K562 (cell line): ENCODE measurements around the gene PPIA. TPM values are rescaled to one million over a fixed set of nuclear protein-coding genes. Genes with fewer than 3 reads are reported as not detected.

Experiments
- GABPB2 ChIP-seq: fragments of 250-450 bp; sonication (Bioruptor Pico); conservative IDR thresholded peaks from 2 replicates; pipeline ENCODE4 v1.5.1; 2021; ENCODE audit warnings: mild to moderate bottlenecking
- KDM5B ChIP-seq: fragments of 200-600 bp; sonication (generic); IDR thresholded peaks from 2 replicates; pipeline ENCODE4 v1.6.1; 2012; ENCODE audit warnings: low read depth, mild to moderate bottlenecking, moderate library complexity, low read length, control low read depth, inconsistent platforms; ENCODE audit not compliant: insufficient replicate concordance
- LEF1 ChIP-seq: fragments of 450-650 bp; IDR thresholded peaks from 2 replicates; pipeline ENCODE4 v1.6.1; 2016; ENCODE audit warnings: mild to moderate bottlenecking
- MEIS2 ChIP-seq: fragments of 450-650 bp; IDR thresholded peaks from 2 replicates; pipeline ENCODE4 v1.6.1; 2014; ENCODE audit warnings: mild to moderate bottlenecking; ENCODE audit not compliant: partially characterized antibody
- NCOA4 ChIP-seq: fragments of 450-650 bp; IDR thresholded peaks from 2 replicates; pipeline ENCODE4 v1.6.1; 2018; ENCODE audit warnings: mild to moderate bottlenecking; ENCODE audit not compliant: partially characterized antibody
- PML ChIP-seq: IDR thresholded peaks from 2 replicates; pipeline ENCODE4 v1.6.1; 2012; ENCODE audit warnings: low read length, inconsistent platforms
- RAD21 ChIP-seq, 2 experiments: fragments of 250-450 bp in 1 of 2; fragments of 450-650 bp in 1 of 2; sonication (Bioruptor Pico) in 1 of 2; formaldehyde crosslinking in 1 of 2; IDR thresholded peaks in 1 of 2; conservative IDR thresholded peaks in 1 of 2; 2 replicates each; pipeline versions ENCODE4 v1.4.0 to v1.8.0; 2020 to 2022; ENCODE audit warnings: mild to moderate bottlenecking in 2 of 2, moderate library complexity in 1 of 2
- RFX5 ChIP-seq: IDR thresholded peaks from 2 replicates; pipeline ENCODE4 v1.6.1; 2011; ENCODE audit warnings: low read depth, mild to moderate bottlenecking, improper control_type of control experiment, low read length
- SAFB2 ChIP-seq: fragments of 200-400 bp; formaldehyde crosslinking; IDR thresholded peaks from 2 replicates; pipeline ENCODE4 v1.6.1; 2018; ENCODE audit warnings: borderline replicate concordance, low read length, low read depth, moderate library complexity; ENCODE audit not compliant: severe bottlenecking
- XRCC4 ChIP-seq: IDR thresholded peaks from one replicate; pipeline ENCODE4 v1.6.1; 2011; ENCODE audit not compliant: insufficient read depth, insufficient read length; ENCODE audit errors: extremely low read depth
- ZKSCAN8 ChIP-seq: fragments of 200-800 bp; sonication (Bioruptor generic); IDR thresholded peaks from 2 replicates; pipeline ENCODE4 v1.6.1; 2016; ENCODE audit warnings: missing genetic modification characterization, missing compliant biosample characterization
- ZNF3 ChIP-seq: fragments of 250-450 bp; sonication (Bioruptor Pico); IDR thresholded peaks from 2 replicates; pipeline ENCODE4 v1.5.0; 2021; ENCODE audit warnings: mild to moderate bottlenecking, moderate library complexity
- ZNF316 ChIP-seq: fragments of 450-650 bp; IDR thresholded peaks from 2 replicates; pipeline ENCODE4 v1.6.1; 2016
- ZNF584 ChIP-seq: fragments of 200-800 bp; sonication (Bioruptor generic); IDR thresholded peaks from 2 replicates; pipeline ENCODE4 v1.6.1; 2016; ENCODE audit warnings: low read depth, mild to moderate bottlenecking, missing genetic modification characterization, missing compliant biosample characterization
- ZNF778 ChIP-seq: fragments of 450-650 bp; formaldehyde crosslinking; IDR thresholded peaks from 2 replicates; pipeline ENCODE4 v1.4.0; 2020; ENCODE audit warnings: mild to moderate bottlenecking, moderate library complexity
- polyA plus RNA-seq, 8 experiments: library from polyadenylated mRNA; depleted of rRNA in 4 of 8; stranded (reverse) in 5 of 8; unstranded in 3 of 8; fragments of >200 nt; fragmentation: Nextera tagmentation in 2 of 8; fragmentation: Illumina TruSeq in 1 of 8; extraction: Ambion mirVana in 2 of 8; extraction: Trizol in 1 of 8; gene quantifications; 2 replicates each; pipeline versions ENCODE4 v1.2.1 to v1.2.3, GENCODE V29; 2011 to 2014; ENCODE audit warnings: inconsistent platforms in 1 of 8, missing spikeins in 1 of 8
- total RNA-seq, 7 experiments: library from RNA; depleted of rRNA in 6 of 7; stranded (reverse); fragments of >200 nt in 6 of 7; fragmentation: Illumina TruSeq in 2 of 7; extraction: Trizol in 2 of 7; gene quantifications; 2 replicates each; pipeline versions ENCODE4 v1.2.1 to v1.2.3, GENCODE V29; 2011 to 2021; ENCODE audit warnings: low replicate concordance in 1 of 7
- TF ChIP-seq, protein P1 (sequence below), 2 experiments: IDR thresholded peaks in 1 of 2; conservative IDR thresholded peaks in 1 of 2; 2 replicates each; pipeline ENCODE4 v1.6.1; 2016; ENCODE audit warnings: low read depth in 2 of 2, mild to moderate bottlenecking in 1 of 2, missing compliant biosample characterization in 1 of 2, missing genetic modification characterization in 1 of 2, moderate library complexity in 1 of 2
- TF ChIP-seq, protein P2 (sequence below): IDR thresholded peaks from 2 replicates; pipeline ENCODE4 v1.6.1; 2012; ENCODE audit warnings: low read depth, low read length, improper control_type of control experiment, borderline replicate concordance
- TF ChIP-seq, protein P3 (sequence below): fragments of 250-450 bp; sonication (Bioruptor Pico); IDR thresholded peaks from 2 replicates; pipeline ENCODE4 v1.5.0; 2022; ENCODE audit warnings: mild to moderate bottlenecking
- TF ChIP-seq, protein P4 (sequence below): fragments of 250-450 bp; sonication (Bioruptor Pico); IDR thresholded peaks from 2 replicates; pipeline ENCODE4 v1.8.0; 2021; ENCODE audit warnings: borderline replicate concordance, mild to moderate bottlenecking, moderate library complexity; ENCODE audit not compliant: poor library complexity, severe bottlenecking

The PPIA gene
- total and polyA plus RNA-seq, 9 of the 15 experiments (the other 6 are each of a cell fraction or from before 2014, with no cell fraction given): 2,583 to 7,504 (median 3,973) TPM

GRCh38 chr7:44814919-44815318 lies 18.4 kb downstream of the PPIA start (continued):
- TF ChIP-seq, protein P1, sequence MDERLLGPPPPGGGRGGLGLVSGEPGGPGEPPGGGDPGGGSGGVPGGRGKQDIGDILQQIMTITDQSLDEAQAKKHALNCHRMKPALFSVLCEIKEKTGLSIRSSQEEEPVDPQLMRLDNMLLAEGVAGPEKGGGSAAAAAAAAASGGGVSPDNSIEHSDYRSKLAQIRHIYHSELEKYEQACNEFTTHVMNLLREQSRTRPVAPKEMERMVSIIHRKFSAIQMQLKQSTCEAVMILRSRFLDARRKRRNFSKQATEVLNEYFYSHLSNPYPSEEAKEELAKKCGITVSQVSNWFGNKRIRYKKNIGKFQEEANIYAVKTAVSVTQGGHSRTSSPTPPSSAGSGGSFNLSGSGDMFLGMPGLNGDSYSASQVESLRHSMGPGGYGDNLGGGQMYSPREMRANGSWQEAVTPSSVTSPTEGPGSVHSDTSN (CRISPR knock-in tag; IDR thresholded peaks at IDR 0.05; ENCODE audit: low read depth): no peak
- TF ChIP-seq, protein P1 (tag; conservative IDR thresholded peaks at IDR 0.05; ENCODE audit: low read depth): no peak
- TF ChIP-seq ZNF3 (no peak), GABPB2 (no peak), ZNF778 (CRISPR knock-in tag) (no peak), KDM5B (no peak), NCOA4 (no peak), RFX5 (no peak), PML (no peak), RAD21 (CRISPR knock-in tag; conservative IDR thresholded peaks at IDR 0.05 in 1 of 2, IDR thresholded peaks at IDR 0.05 in 1 of 2) (peak in 1 of 2 experiments; percentile 62; a peak in 3 of 4 replicates), LEF1 (no peak), ZNF584 (CRISPR knock-in tag) (no peak), MEIS2 (peak; percentile 4), SAFB2 (no peak), XRCC4 (no peak), ZNF316 (peak; percentile 53; the same call in 1 of the 2 replicates), ZKSCAN8 (no peak)
- TF ChIP-seq, protein P2, sequence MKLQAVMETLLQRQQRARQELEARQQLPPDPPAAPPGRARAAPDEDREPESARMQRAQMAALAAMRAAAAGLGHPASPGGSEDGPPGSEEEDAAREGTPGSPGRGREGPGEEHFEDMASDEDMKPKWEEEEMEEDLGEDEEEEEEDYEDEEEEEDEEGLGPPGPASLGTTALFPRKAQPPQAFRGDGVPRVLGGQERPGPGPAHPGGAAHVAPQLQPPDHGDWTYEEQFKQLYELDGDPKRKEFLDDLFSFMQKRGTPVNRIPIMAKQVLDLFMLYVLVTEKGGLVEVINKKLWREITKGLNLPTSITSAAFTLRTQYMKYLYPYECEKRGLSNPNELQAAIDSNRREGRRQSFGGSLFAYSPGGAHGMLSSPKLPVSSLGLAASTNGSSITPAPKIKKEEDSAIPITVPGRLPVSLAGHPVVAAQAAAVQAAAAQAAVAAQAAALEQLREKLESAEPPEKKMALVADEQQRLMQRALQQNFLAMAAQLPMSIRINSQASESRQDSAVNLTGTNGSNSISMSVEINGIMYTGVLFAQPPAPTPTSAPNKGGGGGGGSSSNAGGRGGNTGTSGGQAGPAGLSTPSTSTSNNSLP: no peak
- TF ChIP-seq, protein P3, sequence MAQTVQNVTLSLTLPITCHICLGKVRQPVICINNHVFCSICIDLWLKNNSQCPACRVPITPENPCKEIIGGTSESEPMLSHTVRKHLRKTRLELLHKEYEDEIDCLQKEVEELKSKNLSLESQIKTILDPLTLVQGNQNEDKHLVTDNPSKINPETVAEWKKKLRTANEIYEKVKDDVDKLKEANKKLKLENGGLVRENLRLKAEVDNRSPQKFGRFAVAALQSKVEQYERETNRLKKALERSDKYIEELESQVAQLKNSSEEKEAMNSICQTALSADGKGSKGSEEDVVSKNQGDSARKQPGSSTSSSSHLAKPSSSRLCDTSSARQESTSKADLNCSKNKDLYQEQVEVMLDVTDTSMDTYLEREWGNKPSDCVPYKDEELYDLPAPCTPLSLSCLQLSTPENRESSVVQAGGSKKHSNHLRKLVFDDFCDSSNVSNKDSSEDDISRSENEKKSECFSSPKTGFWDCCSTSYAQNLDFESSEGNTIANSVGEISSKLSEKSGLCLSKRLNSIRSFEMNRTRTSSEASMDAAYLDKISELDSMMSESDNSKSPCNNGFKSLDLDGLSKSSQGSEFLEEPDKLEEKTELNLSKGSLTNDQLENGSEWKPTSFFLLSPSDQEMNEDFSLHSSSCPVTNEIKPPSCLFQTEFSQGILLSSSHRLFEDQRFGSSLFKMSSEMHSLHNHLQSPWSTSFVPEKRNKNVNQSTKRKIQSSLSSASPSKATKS (CRISPR knock-in tag): no peak
- TF ChIP-seq, protein P4, sequence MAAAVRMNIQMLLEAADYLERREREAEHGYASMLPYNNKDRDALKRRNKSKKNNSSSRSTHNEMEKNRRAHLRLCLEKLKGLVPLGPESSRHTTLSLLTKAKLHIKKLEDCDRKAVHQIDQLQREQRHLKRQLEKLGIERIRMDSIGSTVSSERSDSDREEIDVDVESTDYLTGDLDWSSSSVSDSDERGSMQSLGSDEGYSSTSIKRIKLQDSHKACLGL (CRISPR knock-in tag): no peak
